Limb (tissue), 2 donors: Measurements from ENCODE around the gene KDSR.

Experiments used
- DNase-seq, 2 donors: peaks; one replicate each; pipeline ENCODE4 v3.0.0-alpha.2; 2016; ENCODE audit errors: extremely low spot score in 2 of 2

KDSR gene

DNA sequence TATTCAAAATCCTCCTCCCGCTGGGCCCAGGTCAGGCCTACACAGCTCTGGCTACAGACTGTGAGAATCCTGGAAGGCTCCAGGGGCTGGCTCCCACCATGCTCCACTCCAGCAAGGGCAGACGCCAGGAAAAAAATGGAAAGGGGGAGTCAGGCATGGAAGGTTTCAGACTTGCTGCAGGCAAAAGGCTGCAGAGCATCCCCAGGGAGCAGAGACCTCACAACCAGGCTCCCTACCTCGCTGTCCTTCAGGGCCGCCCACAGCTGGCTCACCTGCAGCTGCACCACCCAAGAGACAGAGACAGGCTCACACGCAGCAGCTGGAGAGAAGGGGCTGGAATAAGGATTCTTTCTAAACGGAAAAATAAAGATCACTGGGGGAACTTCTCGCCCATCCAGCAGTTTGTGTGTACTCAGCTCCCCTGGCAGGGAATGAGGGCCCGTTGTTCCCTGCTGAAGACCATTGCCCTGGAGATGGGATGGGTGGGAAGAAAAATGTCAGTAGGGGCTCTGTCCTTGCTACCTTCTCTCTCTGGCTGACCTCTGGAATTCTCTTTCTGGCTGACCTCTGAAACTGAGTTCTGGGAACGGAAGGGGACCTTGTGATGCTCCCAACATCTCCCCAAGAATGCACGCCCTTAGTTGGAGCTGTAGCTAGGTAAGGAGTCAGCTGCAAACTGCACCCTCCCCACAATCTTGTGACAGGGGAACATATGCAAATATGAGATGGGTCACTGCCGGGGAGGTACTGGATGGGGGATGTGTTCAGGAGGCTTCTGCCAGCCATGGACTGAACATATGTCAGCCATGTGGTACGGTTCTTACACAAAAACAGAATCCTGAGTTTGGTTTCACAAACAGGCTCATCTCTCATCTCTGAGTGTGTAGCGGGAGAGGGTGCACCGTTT lies 81.9 kb downstream of the KDSR start:
- DNase-seq = no peak

DNA sequence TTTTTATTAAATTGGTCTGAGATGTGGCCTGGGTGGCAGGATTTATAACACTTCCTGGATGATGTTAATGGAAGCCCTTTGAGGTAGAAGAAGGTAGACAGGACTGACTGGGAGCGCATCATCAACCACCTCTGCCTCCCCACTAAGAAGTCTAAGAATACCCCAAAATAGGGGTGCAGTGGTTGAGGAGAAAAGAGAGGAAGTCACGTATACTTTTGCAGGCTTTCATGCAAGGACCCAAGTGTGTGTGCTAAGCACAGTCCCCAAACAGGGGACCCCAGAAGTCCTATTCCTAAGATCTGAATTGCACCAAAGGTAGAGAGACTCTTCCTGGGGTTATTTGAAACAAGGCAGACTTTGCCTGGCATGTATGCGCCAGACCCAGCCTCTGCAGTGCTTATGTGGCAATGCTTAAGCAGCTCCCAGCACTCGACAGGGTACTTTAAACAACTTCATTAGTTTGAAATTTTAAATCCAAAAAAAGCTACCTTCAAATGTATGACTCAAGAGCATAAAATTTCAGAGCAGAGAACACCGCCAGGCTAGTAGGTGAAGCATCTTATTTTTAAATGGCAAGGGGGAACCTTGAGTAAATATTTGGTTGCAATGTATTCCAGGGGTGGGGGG lies 82.7 kb downstream of the KDSR start:
- no peak for DNase-seq

DNA sequence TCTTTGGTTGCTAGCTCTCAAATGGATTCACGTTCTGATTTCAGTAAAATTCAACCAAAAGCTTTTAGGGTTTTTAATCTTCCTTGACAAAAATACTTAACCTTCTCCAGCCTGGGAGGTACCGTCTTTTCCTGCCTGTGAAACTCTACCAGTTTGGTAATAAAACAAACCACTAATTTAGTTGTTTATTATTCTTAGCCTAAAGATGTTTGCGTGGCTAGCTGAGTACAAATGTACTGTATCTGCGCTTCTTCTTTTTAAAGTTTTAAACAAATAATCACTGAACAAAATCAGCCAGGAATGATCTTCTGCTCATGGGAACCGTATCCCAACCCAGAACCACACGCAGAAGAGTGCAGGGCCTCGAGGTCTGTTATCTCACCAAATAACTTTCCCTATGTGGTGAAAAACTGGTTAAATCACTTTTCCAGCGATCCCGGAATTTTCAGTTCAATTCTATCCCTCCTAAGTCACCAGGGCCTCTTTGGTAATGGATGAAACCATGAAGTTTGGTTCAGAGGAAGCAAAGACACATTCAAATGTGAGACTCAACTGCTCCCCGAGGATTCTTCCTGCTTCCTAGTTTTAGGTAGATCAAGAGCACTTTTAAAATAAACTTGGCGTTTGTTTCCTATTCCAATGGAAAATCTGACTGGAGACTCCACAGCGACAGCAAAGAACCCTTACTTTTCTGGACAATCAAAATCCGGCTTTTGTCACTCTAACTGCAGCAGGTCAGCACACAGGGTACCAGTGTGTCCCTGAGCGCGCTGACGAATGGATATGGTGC lies 83.5 kb downstream of the KDSR start:
- no peak for DNase-seq

DNA sequence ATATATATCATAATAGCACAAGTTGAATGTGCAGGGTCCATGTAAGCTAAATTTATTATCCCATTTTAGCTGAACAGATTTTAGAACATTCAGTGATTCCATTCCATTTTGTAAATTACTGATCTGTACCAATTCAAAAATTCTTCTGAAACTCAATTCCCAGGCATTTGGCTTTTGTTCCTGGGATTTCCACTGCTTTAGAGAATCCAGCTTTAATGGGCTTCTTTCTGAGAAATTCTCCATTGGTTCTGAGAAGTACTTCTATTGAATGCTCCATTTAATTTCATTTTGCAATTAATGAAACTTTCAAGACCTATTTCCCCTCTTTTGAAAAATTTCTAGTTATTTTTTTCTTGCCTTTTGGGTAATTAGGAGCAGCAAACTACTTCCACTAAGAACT lies 84.2 kb downstream of the KDSR start:
- DNase-seq = no peak
